Stimulated activated CD4-positive, alpha-beta T cell treated with anti-CD3 and anti-CD28 coated beads, Interleukin-1b, Interleukin-23, amount 100 ng/mL, for 24 hours (primary cell): Measurements from ENCODE around the gene EDNRA.
A peak's percentile ranks its signal among the peaks of the same experiment; 100 is the strongest.

Experiments used
- DNase-seq, 4 experiments: peaks; one replicate each; pipeline ENCODE4 v3.0.0-alpha.2; 2020; ENCODE audit warnings: low read depth in 4 of 4, low spot score in 1 of 4

EDNRA gene

DNA sequence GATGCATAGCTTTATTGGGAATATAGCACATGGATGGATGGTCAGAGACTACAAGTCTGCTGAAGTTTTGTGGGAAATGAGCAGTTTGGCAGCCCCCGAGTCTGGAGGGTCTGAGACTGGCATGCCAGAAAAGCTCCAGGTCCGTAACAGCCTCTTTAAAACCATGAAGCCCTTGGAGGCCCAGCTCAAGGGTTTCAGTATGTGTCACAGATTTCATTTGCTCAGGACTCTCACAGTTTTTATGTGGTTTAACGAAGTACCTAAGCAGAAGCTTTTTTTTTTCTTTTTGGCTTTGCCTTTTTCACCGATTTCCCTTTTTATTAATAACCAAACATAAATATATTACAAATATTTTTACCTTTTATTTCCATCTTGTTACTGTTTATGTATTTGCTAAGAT, 105.7 kb downstream of the EDNRA start:
- DNase-seq = no peak

DNA sequence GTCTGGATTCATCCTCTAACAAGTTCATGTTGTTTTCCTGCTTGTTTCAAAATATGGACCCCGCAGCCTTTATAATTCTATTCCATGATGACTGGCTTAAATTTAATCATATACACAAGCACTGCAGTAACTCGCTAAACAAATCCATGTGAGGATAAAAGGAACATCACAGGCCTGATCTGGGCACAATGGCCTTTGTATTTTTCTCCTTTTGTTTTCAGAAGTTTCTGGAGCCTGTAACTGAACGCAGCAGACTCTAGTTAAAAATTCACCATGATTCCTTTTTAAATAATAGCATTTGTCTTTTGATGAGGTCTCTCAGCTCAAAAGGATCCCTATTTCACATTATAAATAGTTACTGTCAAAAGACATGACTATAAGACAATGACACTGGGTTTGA, 106.1 kb downstream of the EDNRA start:
- DNase-seq = no peak

DNA sequence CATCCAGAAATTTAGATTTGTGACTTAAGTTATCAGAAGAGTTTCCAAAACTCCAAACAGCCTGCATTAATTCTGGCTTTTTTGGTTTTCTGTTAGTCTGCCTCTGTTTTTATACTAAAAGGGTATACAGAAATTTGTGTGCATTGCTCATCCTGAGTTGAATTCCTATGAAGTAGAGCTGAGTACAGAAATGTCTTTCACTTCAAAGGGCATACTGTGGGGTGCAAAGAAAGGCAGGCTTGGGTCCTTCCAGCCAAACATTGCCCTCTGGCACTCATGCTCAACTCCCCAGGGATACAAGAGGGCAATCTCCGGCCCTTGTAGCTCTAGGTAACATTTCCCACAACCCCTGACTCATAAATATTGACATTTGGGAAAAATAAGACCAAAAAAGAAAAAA, 108.7 kb downstream of the EDNRA start:
- no peak for DNase-seq

DNA sequence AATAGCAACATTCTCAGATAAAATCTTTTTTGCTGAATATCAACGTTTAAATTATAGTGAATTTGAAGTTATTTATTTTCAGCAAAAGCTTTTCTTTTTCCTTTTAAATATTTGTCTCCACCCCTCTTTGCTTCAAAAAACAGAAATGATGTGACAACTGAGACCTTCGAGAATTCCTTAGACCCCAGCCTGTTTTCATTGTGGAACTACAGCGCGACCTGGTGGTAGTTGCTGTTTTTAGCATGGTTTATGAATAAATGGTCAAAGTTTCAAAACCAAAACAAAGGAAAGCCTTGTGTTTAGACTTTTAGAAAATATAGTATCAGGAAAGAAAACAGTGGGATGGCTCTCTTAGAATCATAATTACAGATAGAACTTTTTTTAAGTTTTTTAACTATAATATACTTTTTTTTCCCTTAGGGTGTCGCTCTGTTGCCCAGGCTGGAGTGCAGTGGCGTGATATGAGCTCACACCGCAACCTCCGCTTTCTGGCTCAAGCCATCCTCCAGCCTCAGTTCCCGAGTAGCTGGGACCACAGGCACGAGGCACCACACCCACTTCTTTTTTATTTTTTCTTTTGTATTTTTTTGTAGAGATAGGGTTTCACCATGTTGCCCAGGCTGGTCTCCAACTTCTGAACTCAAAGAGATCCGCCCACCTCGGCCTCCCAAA, 109.5 kb downstream of the EDNRA start:
- DNase-seq = peak; percentile 2 to 22 (median 14)

DNA sequence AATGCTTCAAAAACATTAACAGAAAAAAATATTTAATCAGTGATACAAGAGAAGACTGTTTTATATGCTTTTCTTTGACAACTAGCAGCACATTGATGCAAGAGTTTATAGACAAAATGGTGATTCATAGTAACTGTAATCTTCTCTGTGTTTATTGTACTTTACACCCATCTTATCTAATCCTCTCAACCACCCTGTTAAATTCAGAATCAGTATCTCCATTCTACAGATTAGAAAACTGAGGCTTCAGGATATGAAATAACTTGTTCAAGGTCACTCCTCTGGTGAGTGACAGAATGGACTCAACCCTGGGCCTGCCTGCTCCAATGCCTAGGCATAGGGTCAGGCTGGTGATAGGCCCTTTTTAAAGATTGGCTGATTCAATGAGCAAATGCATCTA, 110.2 kb downstream of the EDNRA start:
- DNase-seq = no peak

DNA sequence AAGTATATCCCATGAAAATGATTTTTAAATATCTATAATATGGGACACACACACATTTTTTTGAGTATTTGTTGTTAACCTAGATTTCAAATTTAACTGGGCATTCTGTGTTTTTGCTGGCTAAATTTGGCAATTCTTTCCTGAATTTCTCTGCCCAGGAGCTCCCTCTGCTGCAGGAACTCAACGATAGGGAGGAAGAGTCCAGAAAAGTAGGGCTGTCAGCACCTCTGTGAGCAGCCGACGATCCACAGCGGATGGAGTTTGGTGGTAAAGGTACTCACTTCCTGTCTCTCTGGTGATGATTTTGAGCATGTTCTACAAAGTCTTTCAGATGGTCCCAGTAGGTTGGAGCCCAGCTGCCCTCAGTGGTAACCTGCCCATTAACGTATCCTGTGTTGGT, 113.2 kb downstream of the EDNRA start:
- DNase-seq = no peak
